HG03039 (cell line): ENCODE results near the gene ERH.

Experiments used
- ATAC-seq: cut with Tn5 transposase; IDR thresholded peaks from one replicate; pipeline ENCODE4 v1.9.1; 2021; ENCODE audit warnings: mild to moderate bottlenecking, moderate library complexity; ENCODE audit not compliant: unreplicated experiment

ERH gene

DNA sequence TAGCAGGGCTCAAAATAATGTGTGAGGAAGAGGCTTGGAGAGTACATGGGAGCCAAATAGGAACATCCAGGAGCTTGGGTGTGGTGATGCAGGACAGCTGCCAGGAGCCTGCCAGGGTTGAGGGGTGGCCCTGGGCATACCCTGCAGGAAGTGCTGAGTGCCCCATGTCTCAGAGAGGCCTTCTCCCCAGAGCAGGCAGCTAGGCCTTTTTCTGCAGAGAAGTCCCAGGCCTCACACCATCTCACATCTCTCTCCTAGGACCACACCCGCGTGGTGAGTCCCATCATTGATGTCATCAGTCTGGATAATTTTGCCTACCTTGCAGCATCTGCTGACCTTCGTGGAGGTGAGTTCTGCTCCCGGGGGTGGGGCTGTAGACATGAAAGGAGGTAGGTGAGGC lies 66.9 kb downstream of the ERH start:
- ATAC-seq, result no peak
